OCI-LY7 (cell line): ENCODE measurements around the gene UGT1A7. TPM values are rescaled to one million over a fixed set of nuclear protein-coding genes. Genes with fewer than 3 reads are reported as not detected.
"Not testable (repeated sequence)": the region's sequence is repeated elsewhere in the genome, so short reads cannot be mapped to it uniquely, and the experiment has no call there.

Experiments
- BruUV-seq: library from RNA; stranded (reverse); fragments of 400-500 nt; replicated peaks from 2 replicates; lab custom pipeline; 2021; lab: Mats Ljungman, UMichigan
- CTCF ChIA-PET: fragments of 300-600 bp; sonication (Branson Sonifier 250); formaldehyde crosslinking; loops from one replicate; lab custom pipeline; 2022; ENCODE audit warnings: antibody characterized with exemption; ENCODE audit not compliant: unreplicated experiment; lab: Charles Lee
- POLR2A ChIA-PET: fragments of 300-600 bp; sonication (Branson Sonifier 250); formaldehyde crosslinking; loops from one replicate; lab custom pipeline; 2022; ENCODE audit warnings: antibody characterized with exemption; lab: Charles Lee
- DNase-seq: peaks from one replicate; pipeline ENCODE4 v3.0.0-alpha.2; 2015; ENCODE audit warnings: low spot score
- H2AFZ ChIP-seq: fragments of 200-600 bp; sonication (generic), shearing (Covaris generic); 2 replicates; pipeline ENCODE4 v1.6.1; 2014; ENCODE audit warnings: mild to moderate bottlenecking, antibody characterized with exemption, low read length, moderate library complexity
- H3K27ac ChIP-seq: fragments of 200-600 bp; sonication (generic); 2 replicates; pipeline ENCODE4 v1.5.1; 2014; ENCODE audit warnings: mixed run types, low read depth, mild to moderate bottlenecking, moderate library complexity, low read length, inconsistent platforms; ENCODE audit not compliant: poor library complexity, severe bottlenecking
- H3K36me3 ChIP-seq: fragments of 200-600 bp; sonication (generic); 2 replicates; pipeline ENCODE4 v1.6.1; 2014; ENCODE audit warnings: mild to moderate bottlenecking, antibody characterized with exemption, low read length, moderate library complexity, mixed read lengths; ENCODE audit not compliant: insufficient read depth
- H3K4me1 ChIP-seq: fragments of 200-600 bp; sonication (generic); 2 replicates; pipeline ENCODE4 v1.5.1; 2014; ENCODE audit warnings: mild to moderate bottlenecking, low read length; ENCODE audit not compliant: insufficient read depth, poor library complexity, severe bottlenecking
- H3K4me2 ChIP-seq: fragments of 200-600 bp; sonication (generic); 2 replicates; pipeline ENCODE4 v1.6.1; 2014; ENCODE audit warnings: mild to moderate bottlenecking, low read length
- H3K4me3 ChIP-seq: fragments of 200-600 bp; sonication (generic); 2 replicates; pipeline ENCODE4 v1.5.1; 2014; ENCODE audit warnings: mild to moderate bottlenecking, low read depth, low read length; ENCODE audit not compliant: poor library complexity, severe bottlenecking
- H3K79me2 ChIP-seq: fragments of 200-600 bp; sonication (generic); 2 replicates; pipeline ENCODE4 v1.6.1; 2016; ENCODE audit warnings: low read depth, mild to moderate bottlenecking, low read length, moderate library complexity, mixed read lengths; ENCODE audit not compliant: insufficient read depth
- H3K9me2 ChIP-seq: fragments of 200-600 bp; sonication (generic); 2 replicates; pipeline ENCODE4 v1.6.1; 2016; ENCODE audit warnings: mild to moderate bottlenecking, low read length, mixed read lengths; ENCODE audit not compliant: insufficient read depth
- H3K9me3 ChIP-seq: fragments of 200-600 bp; sonication (generic); 2 replicates; pipeline ENCODE4 v1.6.1; 2014; ENCODE audit warnings: mild to moderate bottlenecking, mixed run types, low read length, mixed read lengths
- H4K20me1 ChIP-seq: fragments of 200-600 bp; sonication (generic); 2 replicates; pipeline ENCODE4 v1.6.1; 2014; ENCODE audit warnings: mild to moderate bottlenecking, antibody characterized with exemption, low read length, moderate library complexity, mixed read lengths; ENCODE audit not compliant: insufficient read depth
- EZH2phosphoT487 ChIP-seq: fragments of 200-600 bp; sonication (generic); IDR thresholded peaks from 2 replicates; pipeline ENCODE4 v1.6.1; 2018; ENCODE audit warnings: low read depth, borderline replicate concordance, mild to moderate bottlenecking, mixed run types, antibody characterized with exemption, low read length, moderate library complexity, mixed read lengths
- intact Hi-C: fragments of 100-400 bp; cut with micrococcal nuclease; formaldehyde crosslinking; loops from one replicate; pipeline ENCODE4 v1.10.0; 2022; ENCODE audit not compliant: unreplicated experiment
- total RNA-seq, 2 experiments: library from RNA; depleted of rRNA in 1 of 2; stranded (reverse); fragments of >200 nt in 1 of 2; shearing (Covaris generic) in 1 of 2; gene quantifications; 2 replicates each; pipeline ENCODE4 v1.2.3, GENCODE V29; 2014 to 2022
- TF ChIP-seq, protein P1 (sequence below): fragments of 200-600 bp; sonication (generic); conservative IDR thresholded peaks from 2 replicates; pipeline ENCODE4 v1.5.1; 2014; ENCODE audit warnings: mild to moderate bottlenecking, antibody characterized with exemption, low read length, moderate library complexity, mixed read lengths

The UGT1A7 gene
- total RNA-seq, 2 experiments from 2014 or later, result not detected

DNA sequence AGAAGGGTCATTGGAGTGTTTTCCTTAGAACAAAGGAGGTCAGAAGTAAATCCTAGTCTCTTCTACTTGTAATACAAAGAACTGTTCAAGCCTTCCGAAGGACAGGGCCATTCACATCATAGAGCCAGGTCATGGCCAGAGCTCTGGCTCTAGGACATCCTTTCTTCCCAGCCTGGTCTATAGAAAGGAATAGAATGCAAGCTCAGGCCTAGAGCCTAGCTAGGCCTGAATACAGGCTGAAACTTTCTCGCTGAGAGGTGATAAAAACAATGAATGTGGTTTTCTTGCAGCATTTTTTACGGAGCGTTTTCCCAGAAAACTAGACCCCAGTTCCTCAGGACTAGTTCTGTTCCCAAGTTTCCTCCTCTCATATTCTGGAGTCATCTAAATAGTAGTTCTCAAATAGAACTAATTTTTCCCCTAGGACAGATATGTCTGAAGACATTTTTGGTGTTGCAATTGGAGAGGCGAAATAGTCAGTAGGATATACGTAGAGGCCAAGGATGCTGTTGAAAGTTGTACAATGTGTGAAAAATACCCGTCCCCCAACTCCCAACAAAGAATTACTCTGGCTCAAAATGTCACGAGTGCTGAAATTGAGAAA is 17.8 kb downstream of the UGT1A7 start:
- ChIA-PET POLR2A (no interaction called here), CTCF (no interaction called here)
- no peaks in the 10 kb centered on the region for H3K36me3 ChIP-seq
- H3K9me3 ChIP-seq, result no peaks in the 10 kb centered on the region
- no peaks in the 10 kb centered on the region for H4K20me1 ChIP-seq
- TF ChIP-seq, protein P1, sequence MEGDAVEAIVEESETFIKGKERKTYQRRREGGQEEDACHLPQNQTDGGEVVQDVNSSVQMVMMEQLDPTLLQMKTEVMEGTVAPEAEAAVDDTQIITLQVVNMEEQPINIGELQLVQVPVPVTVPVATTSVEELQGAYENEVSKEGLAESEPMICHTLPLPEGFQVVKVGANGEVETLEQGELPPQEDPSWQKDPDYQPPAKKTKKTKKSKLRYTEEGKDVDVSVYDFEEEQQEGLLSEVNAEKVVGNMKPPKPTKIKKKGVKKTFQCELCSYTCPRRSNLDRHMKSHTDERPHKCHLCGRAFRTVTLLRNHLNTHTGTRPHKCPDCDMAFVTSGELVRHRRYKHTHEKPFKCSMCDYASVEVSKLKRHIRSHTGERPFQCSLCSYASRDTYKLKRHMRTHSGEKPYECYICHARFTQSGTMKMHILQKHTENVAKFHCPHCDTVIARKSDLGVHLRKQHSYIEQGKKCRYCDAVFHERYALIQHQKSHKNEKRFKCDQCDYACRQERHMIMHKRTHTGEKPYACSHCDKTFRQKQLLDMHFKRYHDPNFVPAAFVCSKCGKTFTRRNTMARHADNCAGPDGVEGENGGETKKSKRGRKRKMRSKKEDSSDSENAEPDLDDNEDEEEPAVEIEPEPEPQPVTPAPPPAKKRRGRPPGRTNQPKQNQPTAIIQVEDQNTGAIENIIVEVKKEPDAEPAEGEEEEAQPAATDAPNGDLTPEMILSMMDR, result no peak
- no peak for TF ChIP-seq EZH2phosphoT487
- no peak overlapping the region for H3K4me2 ChIP-seq
- DNase-seq, result no peak
- no peak overlapping the region for H3K4me3 ChIP-seq
- no peak overlapping the region for H3K27ac ChIP-seq
- intact Hi-C loops, result no loop called here
- H3K79me2 ChIP-seq, result no peaks in the 10 kb centered on the region
- H3K4me1 ChIP-seq, result no peaks in the 10 kb centered on the region
- no peaks in the 10 kb centered on the region for H3K9me2 ChIP-seq
- H2AFZ ChIP-seq, result no peak overlapping the region
- BruUV-seq, result no TSS peak

DNA sequence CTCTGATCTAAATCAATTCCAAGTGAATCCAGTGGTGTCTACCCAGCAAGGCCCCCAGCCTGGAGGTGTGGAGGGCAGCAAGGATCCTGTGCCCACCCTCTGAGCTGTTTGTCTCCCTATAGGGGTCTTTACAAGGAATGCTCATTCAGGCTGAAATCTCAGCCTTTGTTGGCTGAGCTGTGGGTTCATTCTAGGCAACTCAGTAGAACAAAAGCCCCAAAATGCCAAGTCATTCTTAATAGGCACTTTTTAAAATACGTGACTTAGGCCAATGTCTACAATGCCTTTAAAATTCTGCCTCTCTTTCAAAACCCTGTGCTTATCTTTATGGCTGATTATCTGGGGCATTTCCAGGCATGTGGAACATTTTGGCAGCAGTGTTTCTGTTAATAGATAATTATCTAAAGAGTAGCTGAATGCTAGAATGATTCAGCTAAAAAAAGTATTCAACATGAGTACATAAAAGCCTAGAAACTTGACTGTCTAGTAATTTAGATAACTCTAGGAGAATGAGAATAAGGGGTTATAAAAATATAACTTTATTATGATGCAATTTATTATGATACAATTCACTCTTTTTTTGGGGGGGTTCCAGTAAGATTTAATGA is 18.4 kb downstream of the UGT1A7 start:
- intact Hi-C loops, result no loop called here
- H3K27ac ChIP-seq, result no peak overlapping the region
- POLR2A ChIA-PET, result no interaction called here
- BruUV-seq, result no TSS peak
- CTCF ChIA-PET, result no interaction called here
- no peaks in the 10 kb centered on the region for H3K79me2 ChIP-seq
- no peaks in the 10 kb centered on the region for H3K36me3 ChIP-seq
- no peaks in the 10 kb centered on the region for H3K9me2 ChIP-seq
- H3K4me1 ChIP-seq, result no peaks in the 10 kb centered on the region
- H3K9me3 ChIP-seq, result no peaks in the 10 kb centered on the region
- no peak overlapping the region for H3K4me2 ChIP-seq
- no peak for DNase-seq
- H4K20me1 ChIP-seq, result no peaks in the 10 kb centered on the region
- TF ChIP-seq, protein P1, result no peak
- no peak for TF ChIP-seq EZH2phosphoT487
- no peak overlapping the region for H3K4me3 ChIP-seq
- no peak overlapping the region for H2AFZ ChIP-seq

DNA sequence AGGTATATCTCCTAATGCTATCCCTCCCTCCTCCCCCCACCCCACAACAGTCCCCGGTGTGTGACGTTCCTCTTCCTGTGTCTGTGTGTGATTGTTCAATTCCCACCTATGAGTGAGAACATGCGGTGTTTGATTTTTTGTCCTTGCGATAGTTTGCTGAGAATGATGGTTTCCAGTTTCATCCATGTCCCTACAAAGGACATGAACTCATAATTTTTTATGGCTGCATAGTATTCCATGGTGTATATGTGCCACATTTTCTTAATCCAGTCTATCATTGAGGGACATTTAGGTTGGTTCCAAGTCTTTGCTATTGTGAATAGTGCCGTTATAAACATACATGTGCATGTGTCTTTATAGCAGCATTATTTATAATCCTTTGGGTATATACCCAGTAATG is 19.1 kb downstream of the UGT1A7 start:
- H3K4me2 ChIP-seq, CTCF ChIA-PET, H3K4me3 ChIP-seq, H3K9me3 ChIP-seq, DNase-seq, intact Hi-C loops, H4K20me1 ChIP-seq, H3K27ac ChIP-seq, H3K9me2 ChIP-seq, H3K36me3 ChIP-seq, H2AFZ ChIP-seq, POLR2A ChIA-PET, H3K4me1 ChIP-seq, H3K79me2 ChIP-seq, BruUV-seq: not testable (repeated sequence)
